Gastroesophageal sphincter (tissue), 4 donors: ENCODE results near the gene MOV10. TPM values are rescaled to one million over a fixed set of nuclear protein-coding genes. Genes with fewer than 3 reads are reported as not detected.

ENCODE experiments used
- ATAC-seq: fragments of 150-250 bp; one replicate; pipeline ENCODE4 v1.9.1; 2016; ENCODE audit warnings: mild to moderate bottlenecking, moderate library complexity
- H3K27ac ChIP-seq, 4 donors: fragments of 200-600 bp; sonication (generic) in 3 of 4; 1 replicate in 3 of 4; 2 replicates in 1 of 4; pipeline ENCODE4 v1.5.1; 2016 to 2019
- H3K27me3 ChIP-seq: fragments of 200-600 bp; sonication (generic); one replicate; pipeline ENCODE4 v1.5.1; 2019
- H3K36me3 ChIP-seq, 2 donors: fragments of 200-600 bp; sonication (generic); one replicate each; pipeline ENCODE4 v1.5.1; 2019; ENCODE audit warnings: control low read depth in 1 of 2
- H3K4me1 ChIP-seq, 3 donors: fragments of 200-600 bp; sonication (generic); 1 replicate in 2 of 3; 2 replicates in 1 of 3; pipeline ENCODE4 v1.5.1; 2016 to 2019; ENCODE audit warnings: control low read depth in 2 of 3
- H3K4me3 ChIP-seq, 2 donors: fragments of 200-600 bp; sonication (generic); one replicate each; pipeline ENCODE4 v1.5.1; 2019; ENCODE audit warnings: mild to moderate bottlenecking in 1 of 2, moderate library complexity in 1 of 2
- H3K9me3 ChIP-seq, 3 donors: fragments of 200-600 bp; sonication (generic); one replicate each; pipeline ENCODE4 v1.5.1; 2017 to 2019; ENCODE audit warnings: control low read depth in 2 of 3
- EP300 ChIP-seq: sonication (generic); formaldehyde crosslinking; IDR thresholded peaks from one replicate; pipeline ENCODE4 v1.6.1; 2017; ENCODE audit warnings: antibody characterized with exemption, mild to moderate bottlenecking
- POLR2A ChIP-seq, 2 donors: fragments of 450-650 bp; IDR thresholded peaks; one replicate each; pipeline ENCODE4 v1.6.1; 2017; ENCODE audit warnings: antibody characterized with exemption in 2 of 2, mild to moderate bottlenecking in 2 of 2, moderate library complexity in 1 of 2
- POLR2AphosphoS5 ChIP-seq: sonication (generic); formaldehyde crosslinking; IDR thresholded peaks from one replicate; pipeline ENCODE4 v1.6.1; 2017; ENCODE audit warnings: antibody characterized with exemption
- WGBS, 2 donors: methylation state at CpG; one replicate each; pipeline ENCODE4 v1.1.5; 2018; ENCODE audit warnings: low coverage in 1 of 2; 5-methylcytosine and 5-hydroxymethylcytosine counted together
- total RNA-seq, 4 donors: library from RNA; depleted of rRNA; stranded (reverse); fragments of >200 nt; gene quantifications; one replicate each; pipeline ENCODE4 v1.1.0, GENCODE V29; 2016
- TF ChIP-seq, protein P1 (sequence below), 4 experiments: fragments of 200-600 bp in 2 of 4; fragments of 450-650 bp in 2 of 4; sonication (generic) in 1 of 4; IDR thresholded peaks; one replicate each; pipeline ENCODE4 v1.5.1; 2017 to 2019; ENCODE audit warnings: antibody characterized with exemption in 4 of 4, mild to moderate bottlenecking in 2 of 4, moderate library complexity in 2 of 4

The MOV10 gene
- total RNA-seq, 4 donors from 2014 or later, result 13.4 to 25.3 (median 18.8) TPM

GRCh38 chr1:112651205-112651604, 23.3 kb upstream of the MOV10 start:
- no peak overlapping the region for H3K27ac ChIP-seq
- no peaks in the 10 kb centered on the region for H3K4me1 ChIP-seq
- H3K36me3 ChIP-seq, result peaks cover 0 to 72% of the 10 kb centered on the region in 2 donors
- H3K9me3 ChIP-seq, result no peaks in the 10 kb centered on the region
- H3K4me3 ChIP-seq, result no peak overlapping the region
- H3K27me3 ChIP-seq, result no peaks in the 10 kb centered on the region
- TF ChIP-seq POLR2AphosphoS5 (no peak), EP300 (no peak), POLR2A (IDR thresholded peaks at IDR 0.05) (no peak)
- TF ChIP-seq, protein P1, sequence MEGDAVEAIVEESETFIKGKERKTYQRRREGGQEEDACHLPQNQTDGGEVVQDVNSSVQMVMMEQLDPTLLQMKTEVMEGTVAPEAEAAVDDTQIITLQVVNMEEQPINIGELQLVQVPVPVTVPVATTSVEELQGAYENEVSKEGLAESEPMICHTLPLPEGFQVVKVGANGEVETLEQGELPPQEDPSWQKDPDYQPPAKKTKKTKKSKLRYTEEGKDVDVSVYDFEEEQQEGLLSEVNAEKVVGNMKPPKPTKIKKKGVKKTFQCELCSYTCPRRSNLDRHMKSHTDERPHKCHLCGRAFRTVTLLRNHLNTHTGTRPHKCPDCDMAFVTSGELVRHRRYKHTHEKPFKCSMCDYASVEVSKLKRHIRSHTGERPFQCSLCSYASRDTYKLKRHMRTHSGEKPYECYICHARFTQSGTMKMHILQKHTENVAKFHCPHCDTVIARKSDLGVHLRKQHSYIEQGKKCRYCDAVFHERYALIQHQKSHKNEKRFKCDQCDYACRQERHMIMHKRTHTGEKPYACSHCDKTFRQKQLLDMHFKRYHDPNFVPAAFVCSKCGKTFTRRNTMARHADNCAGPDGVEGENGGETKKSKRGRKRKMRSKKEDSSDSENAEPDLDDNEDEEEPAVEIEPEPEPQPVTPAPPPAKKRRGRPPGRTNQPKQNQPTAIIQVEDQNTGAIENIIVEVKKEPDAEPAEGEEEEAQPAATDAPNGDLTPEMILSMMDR (IDR thresholded peaks at IDR 0.05), result no peak
- 100% methylated on average over 1 of the region's 1 CpG; no CpG with 5 or more reads in 1 of the 2 donors for WGBS, 2 donors
- ATAC-seq, result no peak

DNA sequence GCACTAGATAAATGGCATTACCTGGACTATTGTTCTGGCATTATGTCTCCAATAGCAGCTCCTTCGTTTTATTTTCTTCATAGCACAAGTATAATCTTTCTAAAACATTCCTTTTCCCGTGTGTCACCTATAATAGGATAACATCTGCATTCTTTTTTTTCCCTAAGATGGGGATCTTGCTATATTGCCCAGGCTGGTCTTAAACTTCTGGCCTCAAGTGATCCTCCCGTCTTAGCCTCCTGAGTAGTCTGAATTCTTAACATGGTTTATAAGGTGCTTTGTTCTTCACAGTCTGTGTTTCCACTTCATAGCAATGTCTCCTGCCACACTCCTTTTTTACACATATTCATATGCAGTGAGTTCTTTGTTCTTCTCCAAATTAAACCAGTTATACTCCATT, 8.6 kb upstream of the MOV10 start:
- Histone ChIP-seq H3K27me3 (no peaks in the 10 kb centered on the region), H3K4me3 (no peak overlapping the region), H3K27ac (no peak overlapping the region), H3K9me3 (no peaks in the 10 kb centered on the region), H3K36me3 (peaks cover 0 to 99% of the 10 kb centered on the region in 2 donors), H3K4me1 (no peaks in the 10 kb centered on the region)
- no peak for ATAC-seq
- TF ChIP-seq, protein P1 (IDR thresholded peaks at IDR 0.05), result no peak
- TF ChIP-seq POLR2AphosphoS5 (no peak), POLR2A (IDR thresholded peaks at IDR 0.05) (no peak), EP300 (no peak)
- WGBS, 2 donors, result 94% methylated on average over 2 to 3 of the region's 3 CpGs

- no peak overlapping the region for H3K27ac ChIP-seq
- H3K27me3 ChIP-seq, result no peaks in the 10 kb centered on the region
- no peak for ATAC-seq
- H3K36me3 ChIP-seq, result peaks cover 0 to 99% of the 10 kb centered on the region in 2 donors
- WGBS, 2 donors, result 93 to 95% methylated on average over 2 of the region's 2 CpGs
- H3K4me3 ChIP-seq, result no peak overlapping the region
- H3K4me1 ChIP-seq, result no peaks in the 10 kb centered on the region
- no peak for TF ChIP-seq EP300
- no peak for TF ChIP-seq POLR2A (IDR thresholded peaks at IDR 0.05)
- TF ChIP-seq, protein P1 (IDR thresholded peaks at IDR 0.05), result no peak
- no peak for TF ChIP-seq POLR2AphosphoS5
- H3K9me3 ChIP-seq, result no peaks in the 10 kb centered on the region
These were observed 7.5 kb upstream of the MOV10 start for GRCh38 chr1:112666946-112667345.

DNA sequence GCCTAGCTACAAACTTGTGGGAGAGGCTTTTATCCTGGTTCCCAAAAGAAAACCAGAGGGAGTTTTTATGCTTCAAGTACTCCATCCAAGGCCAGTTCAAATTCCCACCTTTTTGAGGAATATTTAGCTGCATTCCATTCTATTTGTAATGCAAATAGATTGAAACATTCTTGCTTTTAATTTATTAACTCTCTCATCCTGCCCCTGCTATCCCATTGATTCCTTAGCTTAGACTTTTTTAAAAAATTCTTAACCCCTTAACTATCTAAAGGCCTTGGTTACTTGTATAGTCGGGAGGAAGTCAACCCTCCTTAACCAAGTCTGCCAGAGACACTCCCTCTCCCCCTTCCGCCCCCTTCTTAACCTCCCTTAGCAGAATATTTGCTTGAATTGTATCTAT, 2.5 kb upstream of the MOV10 start:
- H3K9me3 ChIP-seq, result no peaks in the 10 kb centered on the region
- H3K4me1 ChIP-seq, result peaks cover 3 to 31% (median 9%) of the 10 kb centered on the region in 3 donors
- H3K27me3 ChIP-seq, result no peaks in the 10 kb centered on the region
- no peak overlapping the region for H3K4me3 ChIP-seq
- TF ChIP-seq POLR2A (IDR thresholded peaks at IDR 0.05) (no peak), POLR2AphosphoS5 (no peak), EP300 (no peak)
- TF ChIP-seq, protein P1 (IDR thresholded peaks at IDR 0.05), result no peak
- peaks cover 0 to 50% of the 10 kb centered on the region in 2 donors for H3K36me3 ChIP-seq
- no peak for ATAC-seq
- WGBS, 2 donors, result 62 to 93% methylated on average over 2 of the region's 2 CpGs
- no peak overlapping the region for H3K27ac ChIP-seq

GRCh38 chr1:112672842-112673241, 1.6 kb upstream of the MOV10 start:
- ATAC-seq, result no peak
- Histone ChIP-seq H3K36me3 (peaks cover 0 to 42% of the 10 kb centered on the region in 2 donors), H3K9me3 (no peaks in the 10 kb centered on the region), H3K4me1 (peaks cover 3 to 37% (median 9%) of the 10 kb centered on the region in 3 donors), H3K27me3 (no peaks in the 10 kb centered on the region), H3K4me3 (no peak overlapping the region), H3K27ac (peak overlapping the region in 2 of 4 donors; percentile 96 to 98)
- 75 to 80% methylated on average over 1 of the region's 1 CpG for WGBS, 2 donors
- TF ChIP-seq, protein P1 (IDR thresholded peaks at IDR 0.05), result no peak
- TF ChIP-seq EP300, result no peak
- no peak for TF ChIP-seq POLR2AphosphoS5
- no peak for TF ChIP-seq POLR2A (IDR thresholded peaks at IDR 0.05)
